Effector memory CD4-positive, alpha-beta T cell (primary cell): ENCODE data around the gene C1orf226.
"Not testable (repeated sequence)": the region's sequence is repeated elsewhere in the genome, so short reads cannot be mapped to it uniquely, and the experiment has no call there.

ENCODE experiments used
- DNase-seq, 3 donors: peaks; one replicate each; pipeline ENCODE4 v3.0.0-alpha.2; 2020
- H3K27ac ChIP-seq: 2 replicates; pipeline ENCODE4 v1.7.0; 2013; ENCODE audit warnings: mild to moderate bottlenecking, low read length, moderate library complexity; ENCODE audit not compliant: insufficient read depth, poor library complexity, severe bottlenecking
- H3K27me3 ChIP-seq: replicated peaks from 2 replicates; pipeline ENCODE4 v1.7.0; 2013; ENCODE audit warnings: mild to moderate bottlenecking, low read length; ENCODE audit not compliant: insufficient read depth, control insufficient read depth, poor library complexity, severe bottlenecking
- H3K36me3 ChIP-seq: 2 replicates; pipeline ENCODE4 v1.7.0; 2013; ENCODE audit warnings: mild to moderate bottlenecking, low read length, moderate library complexity; ENCODE audit not compliant: control insufficient read depth, insufficient read depth
- H3K4me1 ChIP-seq: 2 replicates; pipeline ENCODE4 v1.7.0; 2013; ENCODE audit warnings: low read length, mild to moderate bottlenecking; ENCODE audit not compliant: control insufficient read depth, insufficient read depth, poor library complexity, severe bottlenecking
- H3K4me3 ChIP-seq: 2 replicates; pipeline ENCODE4 v1.7.0; 2013; ENCODE audit warnings: low read length, low read depth, mild to moderate bottlenecking; ENCODE audit not compliant: insufficient read depth, poor library complexity, severe bottlenecking
- H3K9me3 ChIP-seq: 2 replicates; pipeline ENCODE4 v1.7.0; 2013; ENCODE audit warnings: mild to moderate bottlenecking, low read length, moderate library complexity; ENCODE audit not compliant: control insufficient read depth

The C1orf226 gene

DNA sequence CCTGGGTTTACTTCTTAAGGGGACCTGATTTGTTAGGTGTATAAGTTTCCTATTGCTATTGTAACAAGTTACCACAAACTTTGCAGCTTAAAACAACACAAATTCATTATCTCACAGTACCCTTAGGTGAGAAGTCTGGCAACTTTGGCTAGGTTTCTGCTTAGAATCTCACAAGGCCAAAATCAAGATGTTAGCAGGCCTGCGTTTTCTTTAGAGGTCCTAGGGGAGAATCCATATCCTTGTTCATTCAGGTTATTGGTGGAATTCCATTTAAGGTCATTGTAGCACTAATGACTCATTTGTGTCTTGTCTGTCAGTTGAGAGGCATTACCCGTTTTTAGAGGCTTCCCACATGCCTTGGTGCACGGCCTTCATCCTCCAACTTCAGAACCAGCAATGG, 38.6 kb downstream of the C1orf226 start:
- H3K9me3 ChIP-seq = no peaks in the 10 kb centered on the region
- H3K4me3 ChIP-seq = no peak overlapping the region
- H3K36me3 ChIP-seq = no peaks in the 10 kb centered on the region
- DNase-seq = no peak
- H3K27ac ChIP-seq = no peak overlapping the region
- no peaks in the 10 kb centered on the region for H3K4me1 ChIP-seq
- peaks cover 11% of the 10 kb centered on the region for H3K27me3 ChIP-seq

DNA sequence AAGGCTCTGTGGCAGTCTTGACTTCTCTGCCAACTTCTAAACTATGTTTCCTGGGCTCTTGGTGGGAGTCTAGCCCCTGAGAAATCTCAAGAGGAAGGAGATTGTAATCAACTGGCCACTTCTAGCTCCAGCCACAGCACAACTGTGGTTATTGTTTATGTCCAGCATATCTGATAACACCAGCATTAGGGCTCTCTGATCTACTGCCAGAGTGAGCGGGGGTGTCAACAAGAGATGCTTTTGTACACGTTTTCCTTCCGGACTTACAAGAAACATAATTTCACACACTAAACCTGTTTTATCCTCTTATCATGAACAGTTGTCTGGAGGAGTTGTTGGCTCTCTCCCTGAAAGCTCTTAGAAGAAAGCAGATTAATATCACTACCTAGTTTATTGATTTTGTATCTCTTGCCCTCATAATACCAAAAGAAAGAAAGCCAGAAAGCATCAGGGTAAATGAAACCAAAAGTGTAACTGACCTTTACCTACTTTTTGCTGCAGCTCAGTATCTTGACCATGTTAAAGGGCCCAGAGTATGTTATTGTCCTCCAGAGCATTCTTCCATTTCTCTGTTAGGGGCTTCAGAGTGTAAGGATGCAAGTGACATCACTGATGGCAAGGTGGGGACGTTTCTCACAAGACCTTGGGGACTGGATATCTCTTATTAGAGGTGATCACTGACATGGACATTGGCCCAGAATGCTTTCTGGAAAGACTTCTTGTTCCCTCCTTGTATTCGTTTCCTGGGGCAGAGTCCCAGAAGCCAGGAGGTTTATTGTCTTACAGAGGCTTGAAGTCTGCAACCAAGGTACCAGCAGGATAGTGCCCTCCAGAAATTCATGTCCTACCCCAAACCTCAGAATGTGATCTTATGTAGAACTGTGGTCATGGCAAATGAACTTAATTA, 40.0 kb downstream of the C1orf226 start:
- Histone ChIP-seq H3K36me3 (no peaks in the 10 kb centered on the region), H3K4me1 (no peaks in the 10 kb centered on the region), H3K4me3 (no peak overlapping the region), H3K27ac (no peak overlapping the region), H3K9me3 (no peaks in the 10 kb centered on the region), H3K27me3 (peaks cover 11% of the 10 kb centered on the region)
- no peak for DNase-seq

DNA sequence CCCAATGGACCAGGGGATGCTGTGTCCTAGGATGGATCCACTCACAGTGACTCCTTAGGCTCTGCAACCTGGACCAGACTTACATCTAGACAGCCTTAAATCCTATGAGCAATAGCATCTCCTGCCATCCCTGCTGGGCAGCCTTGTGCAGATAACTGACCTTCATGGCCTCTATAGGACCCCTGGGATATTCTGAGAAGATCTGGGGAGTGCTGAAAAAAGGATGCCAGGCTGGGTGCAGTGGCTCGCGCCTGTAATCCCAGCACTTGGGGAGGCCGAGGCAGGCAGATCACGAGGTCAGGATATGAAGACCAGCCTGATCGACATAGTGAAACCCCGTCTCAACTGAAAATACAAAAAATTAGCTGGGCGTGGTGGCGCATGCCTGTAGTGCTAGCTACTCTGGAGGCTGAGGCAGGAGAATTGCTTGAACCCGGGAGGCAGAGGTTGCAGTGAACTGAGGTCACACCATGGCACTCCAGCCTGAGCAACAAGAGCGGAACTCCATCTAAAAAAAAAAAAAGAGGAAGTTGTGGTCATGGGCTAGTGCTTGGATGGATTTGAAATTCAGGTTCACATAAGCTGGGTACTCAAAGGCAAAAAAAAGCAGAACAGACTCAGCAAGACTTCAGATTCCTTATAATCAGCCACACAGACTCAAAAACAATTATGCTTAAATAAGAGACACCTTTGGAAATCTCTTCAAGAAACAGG, 41.3 kb downstream of the C1orf226 start:
- Histone ChIP-seq H3K27me3 (peaks cover 11% of the 10 kb centered on the region), H3K4me1 (no peaks in the 10 kb centered on the region), H3K36me3 (no peaks in the 10 kb centered on the region), H3K27ac (no peak overlapping the region), H3K4me3 (no peak overlapping the region), H3K9me3 (no peaks in the 10 kb centered on the region)
- DNase-seq = no peak

DNA sequence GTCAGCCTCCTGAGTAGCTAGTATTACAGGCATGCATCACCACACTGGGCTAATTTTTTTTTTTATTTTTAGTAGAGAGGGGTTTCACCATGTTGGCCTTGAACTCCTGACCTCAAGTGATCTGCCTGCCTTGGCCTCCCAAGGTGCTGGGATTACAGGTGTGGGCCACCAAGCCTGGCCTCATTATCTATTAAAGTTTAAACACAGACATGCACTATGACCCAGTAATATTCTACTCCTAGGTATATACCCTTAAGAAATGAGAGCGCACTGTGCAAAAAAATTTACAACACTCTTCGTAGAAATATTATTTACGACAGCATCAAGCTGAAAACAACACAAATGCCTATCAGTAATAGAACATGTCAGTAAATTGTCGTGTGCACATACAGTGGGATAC, 49.1 kb downstream of the C1orf226 start:
- no peak for DNase-seq
- H3K27ac ChIP-seq = no peak overlapping the region

DNA sequence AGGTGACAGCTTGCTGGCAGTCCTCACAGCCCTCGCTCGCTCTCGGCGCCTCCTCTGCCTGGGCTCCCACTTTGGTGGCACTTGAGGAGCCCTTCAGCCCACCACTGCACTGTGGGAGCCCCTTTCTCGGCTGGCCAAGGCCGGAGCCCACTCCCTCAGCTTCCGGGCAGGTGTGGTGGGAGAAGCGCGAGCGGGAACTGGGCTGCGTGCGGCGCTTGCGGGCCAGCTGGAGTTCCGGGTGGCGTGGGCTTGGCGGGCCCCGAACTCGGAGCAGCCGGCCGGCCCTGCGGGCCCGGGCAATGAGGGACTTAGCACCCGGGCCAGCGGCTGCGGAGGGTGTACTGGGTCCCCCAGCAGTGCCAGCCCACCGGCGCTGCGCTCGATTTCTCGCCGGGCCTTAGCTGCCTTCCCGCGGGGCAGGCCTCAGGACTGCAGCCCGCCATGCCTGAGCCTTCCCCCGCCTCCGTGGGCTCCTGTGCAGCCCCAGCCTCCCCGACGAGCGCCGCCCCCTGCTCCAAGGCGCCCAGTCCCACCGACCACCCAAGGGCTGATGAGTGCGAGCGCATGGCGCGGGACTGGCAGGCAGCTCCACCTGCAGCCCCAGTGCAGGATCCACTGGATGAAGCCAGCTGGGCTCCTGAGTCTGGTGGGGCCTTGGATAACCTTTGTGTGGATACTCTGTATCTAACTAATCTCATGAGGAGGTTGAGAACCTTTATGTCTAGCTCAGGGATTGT, 51.6 kb downstream of the C1orf226 start:
- not testable (repeated sequence) for H3K27me3 ChIP-seq, H3K4me3 ChIP-seq, DNase-seq, H3K9me3 ChIP-seq, H3K36me3 ChIP-seq, H3K27ac ChIP-seq, H3K4me1 ChIP-seq

More for the DNA sequence above, 49.1 kb downstream of the C1orf226 start:
- H3K36me3 ChIP-seq = no peaks in the 10 kb centered on the region
- H3K4me3 ChIP-seq = no peak overlapping the region
- H3K27me3 ChIP-seq = no peaks in the 10 kb centered on the region
- H3K9me3 ChIP-seq = no peaks in the 10 kb centered on the region
- no peaks in the 10 kb centered on the region for H3K4me1 ChIP-seq
